NB4 (cell line): ENCODE results near the gene C1QC.

Experiments
- MYC ChIP-seq: IDR thresholded peaks from 2 replicates; pipeline ENCODE4 v1.6.1; 2011; ENCODE audit warnings: low read depth, low read length
- TF ChIP-seq, protein P1 (sequence below): IDR thresholded peaks from one replicate; pipeline ENCODE4 v1.5.1; 2012; ENCODE audit warnings: low read depth, low read length

DNA sequence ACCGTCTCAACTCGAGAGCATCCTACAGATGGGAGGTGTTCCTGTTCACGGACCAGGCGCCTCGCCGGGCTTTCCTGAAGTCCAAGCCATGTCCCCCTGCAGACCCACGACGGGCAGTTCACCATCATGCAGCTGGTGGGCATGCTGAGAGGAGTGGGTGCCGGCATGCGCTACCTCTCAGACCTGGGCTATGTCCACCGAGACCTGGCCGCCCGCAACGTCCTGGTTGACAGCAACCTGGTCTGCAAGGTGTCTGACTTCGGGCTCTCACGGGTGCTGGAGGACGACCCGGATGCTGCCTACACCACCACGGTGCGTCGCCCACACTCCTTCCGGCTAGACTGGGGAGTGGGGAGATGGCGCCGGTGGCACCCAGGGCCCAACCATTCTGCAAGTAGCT lies 44.7 kb upstream of the C1QC start:
- no peak for TF ChIP-seq MYC
- TF ChIP-seq, protein P1, sequence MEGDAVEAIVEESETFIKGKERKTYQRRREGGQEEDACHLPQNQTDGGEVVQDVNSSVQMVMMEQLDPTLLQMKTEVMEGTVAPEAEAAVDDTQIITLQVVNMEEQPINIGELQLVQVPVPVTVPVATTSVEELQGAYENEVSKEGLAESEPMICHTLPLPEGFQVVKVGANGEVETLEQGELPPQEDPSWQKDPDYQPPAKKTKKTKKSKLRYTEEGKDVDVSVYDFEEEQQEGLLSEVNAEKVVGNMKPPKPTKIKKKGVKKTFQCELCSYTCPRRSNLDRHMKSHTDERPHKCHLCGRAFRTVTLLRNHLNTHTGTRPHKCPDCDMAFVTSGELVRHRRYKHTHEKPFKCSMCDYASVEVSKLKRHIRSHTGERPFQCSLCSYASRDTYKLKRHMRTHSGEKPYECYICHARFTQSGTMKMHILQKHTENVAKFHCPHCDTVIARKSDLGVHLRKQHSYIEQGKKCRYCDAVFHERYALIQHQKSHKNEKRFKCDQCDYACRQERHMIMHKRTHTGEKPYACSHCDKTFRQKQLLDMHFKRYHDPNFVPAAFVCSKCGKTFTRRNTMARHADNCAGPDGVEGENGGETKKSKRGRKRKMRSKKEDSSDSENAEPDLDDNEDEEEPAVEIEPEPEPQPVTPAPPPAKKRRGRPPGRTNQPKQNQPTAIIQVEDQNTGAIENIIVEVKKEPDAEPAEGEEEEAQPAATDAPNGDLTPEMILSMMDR, result no peak
